HEK293T (cell line): ENCODE data around the gene KCTD14.

Source experiments
- ARNT ChIP-seq: fragments of 450-650 bp; IDR thresholded peaks from 2 replicates; pipeline ENCODE4 v1.6.1; 2017; ENCODE audit warnings: mild to moderate bottlenecking
- BHLHE40 ChIP-seq: fragments of 450-650 bp; IDR thresholded peaks from 2 replicates; pipeline ENCODE4 v1.6.1; 2016; ENCODE audit warnings: mild to moderate bottlenecking, moderate library complexity, borderline replicate concordance
- FOXK2 ChIP-seq: fragments of 450-650 bp; IDR thresholded peaks from 2 replicates; pipeline ENCODE4 v1.6.1; 2016; ENCODE audit warnings: mild to moderate bottlenecking
- FOXM1 ChIP-seq: fragments of 450-650 bp; IDR thresholded peaks from 2 replicates; pipeline ENCODE4 v1.6.1; 2017; ENCODE audit warnings: mild to moderate bottlenecking, borderline replicate concordance
- L3MBTL2 ChIP-seq: fragments of 450-650 bp; conservative IDR thresholded peaks from 2 replicates; pipeline ENCODE4 v1.6.1; 2016; ENCODE audit warnings: mild to moderate bottlenecking
- LEF1 ChIP-seq: fragments of 450-650 bp; IDR thresholded peaks from 2 replicates; pipeline ENCODE4 v1.6.1; 2017; ENCODE audit warnings: mild to moderate bottlenecking, borderline replicate concordance
- SUZ12 ChIP-seq: fragments of 450-650 bp; IDR thresholded peaks from 2 replicates; pipeline ENCODE4 v1.6.1; 2016; ENCODE audit warnings: mild to moderate bottlenecking
- TARDBP ChIP-seq: fragments of 450-650 bp; IDR thresholded peaks from 2 replicates; pipeline ENCODE4 v1.6.1; 2016
- ZNF384 ChIP-seq: fragments of 450-650 bp; IDR thresholded peaks from 2 replicates; pipeline ENCODE4 v1.6.1; 2016
- TF ChIP-seq, protein P1 (sequence below): fragments of 450-650 bp; IDR thresholded peaks from 2 replicates; pipeline ENCODE4 v1.6.1; 2016

DNA sequence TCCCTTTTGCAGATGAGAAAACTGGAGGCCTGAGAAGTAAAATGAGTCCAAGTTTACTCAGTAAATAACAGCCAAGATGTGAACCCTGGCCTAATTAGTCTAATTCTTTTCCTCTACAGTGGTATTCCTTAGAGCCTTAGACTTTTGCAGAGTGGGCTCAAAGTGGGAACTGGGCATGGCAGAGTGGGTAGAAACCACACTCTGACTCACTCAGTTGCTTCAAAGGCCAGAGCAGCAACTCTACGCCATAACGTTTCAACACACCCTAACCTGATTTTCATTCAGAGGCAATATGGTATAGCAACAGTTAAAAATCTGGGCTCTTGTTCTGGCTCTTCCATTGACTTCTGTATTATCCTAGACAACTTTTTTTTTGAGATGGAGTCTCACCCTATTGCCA, 43.4 kb upstream of the KCTD14 start:
- TF ChIP-seq ZNF384 (no peak), BHLHE40 (no peak), TARDBP (no peak), L3MBTL2 (no peak), LEF1 (no peak), FOXK2 (no peak), FOXM1 (no peak), SUZ12 (no peak), ARNT (no peak)
- TF ChIP-seq, protein P1, sequence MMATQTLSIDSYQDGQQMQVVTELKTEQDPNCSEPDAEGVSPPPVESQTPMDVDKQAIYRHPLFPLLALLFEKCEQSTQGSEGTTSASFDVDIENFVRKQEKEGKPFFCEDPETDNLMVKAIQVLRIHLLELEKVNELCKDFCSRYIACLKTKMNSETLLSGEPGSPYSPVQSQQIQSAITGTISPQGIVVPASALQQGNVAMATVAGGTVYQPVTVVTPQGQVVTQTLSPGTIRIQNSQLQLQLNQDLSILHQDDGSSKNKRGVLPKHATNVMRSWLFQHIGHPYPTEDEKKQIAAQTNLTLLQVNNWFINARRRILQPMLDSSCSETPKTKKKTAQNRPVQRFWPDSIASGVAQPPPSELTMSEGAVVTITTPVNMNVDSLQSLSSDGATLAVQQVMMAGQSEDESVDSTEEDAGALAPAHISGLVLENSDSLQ, result no peak
